ENCODE results near the gene CTU2.

The CTU2 gene

DNA sequence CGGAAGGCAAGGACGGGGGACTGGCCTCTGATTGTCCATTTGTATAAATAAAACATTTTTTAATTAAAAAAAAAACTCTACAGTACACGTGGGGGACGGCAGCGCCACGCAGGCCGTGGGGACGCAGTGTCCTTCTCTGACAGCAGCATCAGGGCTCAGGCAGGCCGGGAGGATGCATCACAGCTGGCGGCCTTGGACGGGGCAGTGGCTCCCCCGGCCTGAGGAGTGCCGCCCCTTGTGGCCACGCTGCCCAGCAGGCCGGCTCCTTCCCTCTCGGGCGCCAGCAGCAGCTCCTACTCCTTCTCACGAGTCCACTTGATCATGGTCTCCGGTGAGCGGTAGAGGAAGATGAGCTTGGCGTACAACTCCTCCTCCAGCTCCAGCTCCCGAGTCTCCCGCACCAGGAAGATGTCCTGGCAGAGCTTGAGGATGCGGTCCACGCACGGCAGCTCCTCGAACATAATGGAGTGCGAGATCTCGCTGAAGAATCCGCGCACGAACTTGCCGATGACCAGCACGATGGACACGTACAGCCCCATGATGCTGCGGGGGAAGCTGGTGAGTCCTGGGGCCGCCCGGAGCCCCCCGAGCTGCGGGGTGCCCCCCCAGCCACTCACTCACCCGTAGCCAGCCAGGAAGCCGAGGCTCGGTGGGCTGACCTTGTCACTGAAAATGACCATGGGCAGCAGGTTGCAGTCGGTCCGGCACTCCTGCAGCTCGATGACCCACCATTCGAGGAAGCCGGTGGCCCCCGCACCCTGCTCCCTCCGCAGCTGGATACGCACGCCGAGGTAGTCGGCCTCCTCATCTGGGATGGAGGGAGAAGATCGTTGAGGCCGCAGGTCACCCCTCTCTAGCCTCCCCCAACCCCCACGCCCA lies 9.2 kb downstream of the CTU2 start:
- DNase-seq: no peak

DNA sequence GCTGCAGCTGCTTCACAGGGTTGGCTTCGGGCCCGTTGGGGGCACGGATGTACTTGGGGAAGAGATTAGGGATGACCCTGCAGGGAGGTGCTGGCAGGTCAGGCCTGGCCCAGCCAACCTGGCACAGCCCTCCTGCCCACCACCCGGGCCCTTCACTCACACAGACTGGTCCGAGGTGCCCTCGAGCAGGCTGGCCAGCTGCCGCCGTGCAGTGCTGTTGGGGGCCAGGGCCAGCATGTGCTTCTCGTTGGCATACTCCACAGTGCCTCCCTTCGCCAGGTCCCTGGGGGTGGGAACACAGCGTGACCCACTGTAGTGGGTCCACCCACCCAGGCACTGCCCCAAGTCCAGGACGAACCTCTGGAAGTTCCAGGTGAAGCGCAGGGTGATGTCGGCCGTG lies 9.9 kb downstream of the CTU2 start:
- no peak for DNase-seq

DNA sequence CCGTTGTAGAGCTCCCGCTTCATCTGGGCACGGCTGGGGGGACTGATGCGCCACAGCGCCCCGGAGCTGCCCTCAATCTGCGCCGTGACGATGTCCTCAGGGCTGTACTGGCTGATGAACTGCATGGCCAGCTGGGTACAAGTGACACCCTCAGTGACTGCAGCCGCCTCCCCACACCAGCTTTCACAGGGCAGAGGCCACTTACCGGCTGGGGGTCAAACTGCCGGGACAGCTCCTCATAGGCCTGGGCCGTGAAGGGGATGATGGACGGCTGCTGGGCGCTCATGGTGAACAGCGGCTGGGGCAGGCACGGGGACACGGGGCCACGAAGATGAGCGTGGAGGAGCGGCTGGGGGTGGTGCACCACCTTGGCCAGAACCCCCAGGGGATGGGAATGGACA lies 10.3 kb downstream of the CTU2 start:
- DNase-seq: no peak

DNA sequence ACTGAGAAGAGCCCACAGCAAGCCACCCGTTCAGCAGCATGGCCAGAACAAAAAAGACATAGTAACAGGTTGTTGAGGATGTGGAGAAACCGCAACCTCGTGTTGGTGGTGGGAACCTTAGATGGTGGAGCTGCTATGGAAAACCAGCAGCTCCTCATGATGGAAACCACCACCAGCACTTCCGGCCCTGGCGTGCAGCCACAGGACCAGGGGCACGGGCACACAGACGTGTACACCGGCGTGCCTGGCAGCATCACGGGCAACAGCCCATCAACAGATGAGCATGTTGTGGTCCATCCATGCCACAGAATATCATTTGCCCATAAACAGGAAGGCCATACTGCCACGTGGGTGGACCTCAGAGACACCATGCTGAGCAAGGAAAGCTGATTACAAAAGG lies 11.9 kb downstream of the CTU2 start:
- no peak for DNase-seq

- no peak for DNase-seq
These were observed 13.1 kb downstream of the CTU2 start for GRCh38 chr16:88719267-88719932.

GRCh38 chr16:88719933-88720296 lies 13.6 kb downstream of the CTU2 start:
- DNase-seq: no peak

GRCh38 chr16:88720396-88720970 lies 14.2 kb downstream of the CTU2 start:
- no peak for DNase-seq

DNA sequence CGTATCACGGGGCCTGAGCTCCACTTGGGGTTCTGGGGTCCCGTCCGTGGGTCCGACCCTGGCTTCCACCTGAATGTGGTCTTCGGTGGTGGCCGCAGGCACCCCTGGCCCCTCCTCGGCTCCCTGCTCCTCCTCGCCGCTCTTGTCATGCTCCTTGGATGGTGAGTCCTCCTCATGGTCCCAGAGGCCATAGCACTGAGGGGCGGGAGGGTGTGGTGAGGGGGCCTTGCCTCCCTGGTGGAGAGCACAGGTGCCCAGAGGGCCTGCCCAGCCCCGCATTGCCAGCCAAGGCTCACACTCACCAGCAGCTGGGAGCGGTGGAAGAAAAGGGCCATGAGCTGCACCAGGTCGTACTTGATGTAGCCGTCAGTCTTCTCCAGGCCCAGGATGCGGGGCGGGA lies 14.9 kb downstream of the CTU2 start:
- DNase-seq: no peak

DNA sequence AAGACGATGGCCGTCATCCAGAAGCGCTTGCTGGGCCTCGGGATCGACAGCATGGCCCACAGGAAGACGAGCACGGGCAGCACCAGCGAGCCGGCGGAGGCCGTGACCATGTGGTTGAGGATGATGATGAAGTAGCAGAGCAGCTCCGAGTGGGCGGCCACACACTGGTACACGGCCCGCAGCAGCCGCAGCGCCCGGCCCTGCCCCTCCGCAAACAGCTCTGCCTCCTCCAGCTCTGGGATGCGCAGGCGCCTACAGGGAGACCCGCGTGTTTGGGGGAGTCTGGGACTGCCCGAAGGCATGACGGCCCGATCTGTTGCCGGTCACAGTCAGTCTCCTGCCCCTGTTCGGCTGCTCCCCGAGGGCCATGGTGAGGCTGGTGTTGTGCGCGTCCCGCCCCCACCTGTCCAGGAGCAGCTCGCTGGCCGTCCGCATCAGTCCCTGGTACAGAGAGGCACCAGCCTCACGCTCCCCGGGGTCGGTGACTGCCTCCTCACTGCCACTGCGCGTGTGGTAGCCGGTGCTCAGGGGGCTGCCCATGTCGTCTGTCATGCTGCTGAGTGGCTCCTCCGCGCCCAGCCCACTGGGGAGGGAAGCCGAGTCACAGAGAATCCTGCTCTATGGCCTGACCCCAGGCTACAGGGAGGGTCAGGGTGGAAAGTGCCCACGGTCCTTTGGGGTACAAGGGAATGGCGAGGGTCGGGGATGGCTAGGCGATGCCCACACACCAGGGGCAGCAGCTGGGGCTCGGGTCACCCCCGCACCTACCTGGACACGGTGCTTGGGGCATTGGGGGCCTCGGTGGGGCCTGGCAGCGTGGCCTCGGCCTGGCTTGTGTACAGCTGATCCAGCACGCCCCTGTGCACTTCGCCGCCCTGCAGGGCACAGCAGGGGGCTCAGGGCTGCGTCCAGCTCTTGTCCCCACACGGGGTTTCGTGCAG lies 15.8 kb downstream of the CTU2 start:
- no peak for DNase-seq

DNA sequence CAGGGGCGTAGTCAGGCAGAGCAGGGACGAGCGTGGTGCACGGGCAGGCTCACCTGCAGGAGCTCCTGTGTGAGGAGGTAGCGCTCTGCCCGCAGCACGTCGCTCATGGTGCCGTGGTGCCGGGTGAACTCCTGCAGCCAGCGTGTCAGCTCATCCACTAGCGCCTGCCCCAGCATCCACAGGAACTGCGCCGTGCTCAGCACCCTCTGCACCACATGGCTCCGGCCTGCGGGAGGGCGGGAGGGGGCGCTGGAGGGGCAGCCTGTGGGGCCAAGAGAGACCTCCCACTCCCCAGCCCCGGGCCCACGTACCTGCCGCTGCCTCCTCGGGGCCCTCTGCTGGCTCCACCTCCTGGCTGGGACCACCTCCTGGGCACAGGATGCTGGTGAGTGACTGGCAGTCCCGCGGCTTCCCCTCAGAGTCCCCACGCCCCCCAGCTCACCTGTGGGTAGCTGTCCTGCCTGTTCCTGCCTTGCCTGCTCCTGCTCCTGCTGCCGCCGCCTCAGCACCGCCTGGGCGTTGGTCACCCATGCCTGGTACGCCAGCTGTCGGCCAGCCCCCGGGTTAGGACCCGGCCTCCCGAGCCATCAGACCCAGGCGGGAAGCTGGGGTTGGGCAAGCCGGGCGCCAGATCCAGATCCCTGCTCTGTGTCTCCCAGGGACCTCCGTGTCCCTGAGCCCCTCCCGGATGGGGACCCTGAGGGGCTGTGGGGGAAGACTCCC lies 16.6 kb downstream of the CTU2 start:
- no peak for DNase-seq

- DNase-seq: no peak
These were observed 17.2 kb downstream of the CTU2 start for GRCh38 chr16:88723507-88723887.

DNA sequence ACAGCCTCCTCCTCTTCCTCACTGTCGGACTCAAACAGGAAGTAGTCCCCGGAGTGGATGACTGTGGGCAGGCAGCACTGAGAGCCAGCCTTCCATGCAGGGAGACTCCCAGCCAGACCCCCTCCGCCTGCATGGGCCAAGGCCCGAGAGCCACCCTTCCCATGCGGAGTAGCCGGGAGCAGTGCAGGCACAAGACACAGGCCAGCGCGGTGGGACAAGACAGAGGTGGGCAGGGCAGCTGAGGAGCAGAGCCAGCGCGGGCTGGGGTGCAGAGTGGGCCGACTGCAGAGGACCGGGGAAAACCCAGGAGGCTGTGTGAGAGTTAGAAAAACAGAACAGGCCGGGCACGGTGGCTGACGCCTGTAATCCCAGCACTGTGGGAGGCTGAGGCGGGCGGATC lies 17.6 kb downstream of the CTU2 start:
- DNase-seq: no peak

GRCh38 chr16:88724855-88725555 lies 18.7 kb downstream of the CTU2 start:
- DNase-seq: no peak

DNA sequence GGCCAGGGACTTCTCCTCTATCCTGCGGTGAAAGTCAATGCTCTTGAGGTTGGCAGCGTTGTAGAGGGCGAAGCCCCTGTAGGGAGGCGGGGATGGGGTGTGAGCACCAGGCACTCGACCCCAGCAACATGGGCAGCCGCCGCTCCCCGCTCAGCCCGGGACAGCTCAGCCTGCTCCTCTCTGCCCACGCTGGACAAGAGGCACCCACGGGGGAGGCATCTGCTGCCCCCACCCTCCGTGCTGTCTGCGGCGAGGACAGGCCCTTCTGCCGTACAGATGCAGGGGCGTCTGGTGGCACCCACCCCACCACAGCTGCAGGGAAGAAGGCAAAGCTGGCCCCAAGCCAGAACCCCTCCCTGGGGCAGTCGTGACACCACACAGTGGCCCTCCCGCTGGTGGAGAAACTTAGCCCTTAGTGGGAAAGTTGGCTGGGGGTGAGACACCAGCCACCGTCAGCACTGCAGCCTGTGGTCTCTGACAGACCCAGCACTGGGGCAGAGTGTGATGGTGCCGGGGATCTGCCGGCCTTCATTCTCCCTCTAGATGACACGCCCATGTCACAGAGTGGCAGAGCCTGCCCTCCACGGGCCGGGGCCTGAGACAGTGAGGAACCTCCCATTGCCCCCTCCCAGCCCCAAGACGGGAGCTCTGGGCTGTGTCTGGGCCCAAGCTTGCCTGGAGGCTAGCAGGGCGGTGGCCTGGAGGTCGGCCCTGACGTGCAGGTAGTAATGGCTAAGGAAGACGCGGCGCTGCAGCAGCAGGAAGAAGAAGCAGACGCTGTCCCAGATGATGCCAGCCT lies 19.5 kb downstream of the CTU2 start:
- DNase-seq: no peak

DNA sequence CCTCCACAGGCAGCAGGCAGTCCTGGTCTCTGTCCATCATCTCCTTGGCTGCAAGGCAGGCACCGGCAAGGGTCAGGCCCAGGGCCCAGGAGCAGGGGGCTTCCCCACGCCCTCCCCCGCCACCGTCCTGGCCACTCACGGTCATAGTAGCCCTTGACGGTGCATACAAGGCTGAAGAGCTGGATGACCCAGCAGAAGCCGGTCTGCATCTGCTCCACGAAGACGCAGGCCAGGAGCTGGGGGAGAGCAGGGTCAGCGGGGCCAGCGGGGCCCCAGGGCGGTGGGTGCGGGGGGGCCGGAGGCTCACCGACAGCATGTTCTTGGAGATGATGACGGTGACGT lies 20.1 kb downstream of the CTU2 start:
- no peak for DNase-seq

- no peak for DNase-seq
These were observed 20.7 kb downstream of the CTU2 start for GRCh38 chr16:88726981-88727380.

- DNase-seq: no peak
These were observed 21.6 kb downstream of the CTU2 start for GRCh38 chr16:88727871-88728270.

GRCh38 chr16:88730632-88731607 lies 24.6 kb downstream of the CTU2 start:
- no peak for DNase-seq

DNA sequence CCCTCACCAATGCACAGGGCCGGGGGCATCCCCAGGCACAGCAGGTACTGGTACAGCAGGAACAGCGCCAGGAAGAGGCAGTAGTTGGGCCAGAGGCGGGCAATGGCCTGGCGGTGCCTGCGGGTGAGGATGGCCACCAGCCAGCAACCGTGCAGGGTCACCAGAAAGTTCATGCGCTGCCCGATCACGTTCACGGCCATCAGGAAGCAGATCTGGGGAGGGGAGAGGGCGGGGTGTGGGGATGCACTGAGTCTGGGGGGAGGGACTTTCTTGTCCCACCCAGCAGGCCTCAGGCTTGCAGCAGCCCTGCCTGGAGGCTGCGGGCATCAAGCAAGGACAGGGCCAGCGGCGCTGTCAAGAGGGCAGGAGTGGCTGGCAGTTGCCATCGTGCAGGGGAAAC lies 25.4 kb downstream of the CTU2 start:
- DNase-seq: no peak

Measured in cerebellar nuclear complex (tissue), 1 donor.